Vagina (tissue), 2 donors: ENCODE data around the gene S100A1. TPM values are rescaled to one million over a fixed set of nuclear protein-coding genes. Genes with fewer than 3 reads are reported as not detected.

Source experiments
- DNase-seq, 2 donors: peaks; one replicate each; pipeline ENCODE4 v3.0.0-alpha.2; 2017; ENCODE audit errors: extremely low spot score in 2 of 2
- H3K27ac ChIP-seq: fragments of 200-600 bp; sonication (generic); one replicate; pipeline ENCODE4 v1.5.1; 2019
- H3K27me3 ChIP-seq: fragments of 200-600 bp; sonication (generic); one replicate; pipeline ENCODE4 v1.5.1; 2019
- H3K36me3 ChIP-seq, 2 donors: fragments of 200-600 bp; sonication (generic); one replicate each; pipeline ENCODE4 v1.5.1; 2017 to 2019
- H3K4me1 ChIP-seq: fragments of 200-600 bp; sonication (generic); one replicate; pipeline ENCODE4 v1.5.1; 2019
- H3K4me3 ChIP-seq, 2 donors: fragments of 200-600 bp; sonication (generic); 1 replicate in 1 of 2; 2 replicates in 1 of 2; pipeline ENCODE4 v1.5.1; 2016 to 2019
- H3K9me3 ChIP-seq: fragments of 200-600 bp; sonication (generic); one replicate; pipeline ENCODE4 v1.5.1; 2019
- POLR2A ChIP-seq, 2 donors: fragments of 450-650 bp; IDR thresholded peaks; one replicate each; pipeline ENCODE4 v1.6.1; 2017; ENCODE audit warnings: antibody characterized with exemption in 2 of 2, mild to moderate bottlenecking in 2 of 2, moderate library complexity in 2 of 2
- POLR2AphosphoS5 ChIP-seq, 2 donors: sonication (generic); formaldehyde crosslinking; IDR thresholded peaks; one replicate each; pipeline ENCODE4 v1.9.0; 2017; ENCODE audit warnings: antibody characterized with exemption in 2 of 2, mild to moderate bottlenecking in 2 of 2, low read depth in 1 of 2; ENCODE audit not compliant: insufficient read depth in 1 of 2
- intact Hi-C: fragments of 100-400 bp; cut with DNase I; formaldehyde crosslinking; loops from one replicate; pipeline ENCODE4 v1.15.1; 2023
- total RNA-seq: library from RNA; depleted of rRNA; stranded (reverse); fragments of >200 nt; gene quantifications from one replicate; pipeline ENCODE4 v1.2.3, GENCODE V29; 2016
- TF ChIP-seq, protein P1 (sequence below), 3 experiments: fragments of 450-650 bp in 2 of 3; fragments of 200-600 bp in 1 of 3; sonication (generic) in 1 of 3; IDR thresholded peaks; one replicate each; pipeline ENCODE4 v1.5.1; 2017 to 2019; ENCODE audit warnings: antibody characterized with exemption in 3 of 3, mild to moderate bottlenecking in 2 of 3, moderate library complexity in 2 of 3

The S100A1 gene
- total RNA-seq, 1 donor from 2014 or later: not detected

DNA sequence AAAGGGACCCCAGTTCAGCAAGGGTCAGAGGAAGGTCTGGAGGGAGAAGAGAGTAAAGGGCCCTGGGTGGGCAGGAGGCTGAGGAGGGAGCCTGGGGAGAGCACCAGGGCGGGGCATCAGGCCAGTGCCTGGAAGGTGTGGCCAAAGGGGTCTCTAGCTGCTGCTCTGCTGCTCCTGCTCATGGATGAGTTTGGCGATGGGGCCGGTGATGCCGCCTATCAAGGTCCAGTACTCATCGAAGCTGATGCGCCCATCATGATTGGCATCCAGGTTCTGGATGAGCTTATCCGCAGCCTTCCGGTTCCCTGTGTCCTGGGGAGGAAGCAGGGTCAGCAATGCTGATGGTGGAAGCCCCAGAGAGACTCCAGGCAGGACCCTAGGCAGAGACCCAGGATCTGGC lies 20.9 kb upstream of the S100A1 start:
- H3K36me3 ChIP-seq: peaks cover 0 to 27% of the 10 kb centered on the region in 2 donors
- intact Hi-C loops: no loop called here
- H3K9me3 ChIP-seq: no peaks in the 10 kb centered on the region
- H3K4me3 ChIP-seq: peak overlapping the region in 1 of 2 donors; percentile 68
- TF ChIP-seq POLR2A (IDR thresholded peaks at IDR 0.05): no peak
- H3K4me1 ChIP-seq: peaks cover 48% of the 10 kb centered on the region
- no peak for DNase-seq
- H3K27me3 ChIP-seq: no peaks in the 10 kb centered on the region
- H3K27ac ChIP-seq: peak overlapping the region; percentile 96

DNA sequence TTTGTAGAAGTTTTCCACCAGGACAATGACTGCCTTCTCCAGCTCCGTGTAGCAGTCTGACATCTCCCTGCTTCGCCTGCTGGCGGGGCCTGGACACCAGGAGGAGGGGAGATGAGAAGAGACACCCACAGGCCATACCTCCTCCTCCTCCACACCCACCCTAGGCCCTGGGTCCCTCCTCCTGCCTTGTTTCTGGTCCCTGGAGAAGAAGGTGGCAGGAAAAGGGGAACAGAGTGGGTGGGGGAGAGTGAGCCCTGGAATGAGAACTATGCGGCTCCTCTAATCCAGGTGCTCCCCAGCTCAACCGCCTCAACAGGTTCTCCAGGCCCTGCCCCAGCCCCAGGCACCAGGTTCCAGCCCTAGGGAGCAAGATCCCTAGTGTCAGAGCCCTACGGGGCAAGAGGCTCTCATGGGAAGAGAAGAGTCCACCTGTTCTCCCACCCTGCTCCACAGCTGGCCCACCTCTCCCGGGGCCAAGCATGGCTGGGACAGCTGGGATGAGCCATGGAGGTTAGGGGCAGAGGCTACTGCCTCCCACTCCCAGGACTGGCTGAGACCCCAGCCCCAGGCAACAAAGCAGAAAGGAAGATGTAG lies 20.0 kb upstream of the S100A1 start:
- DNase-seq: no peak
- Histone ChIP-seq H3K27ac (peak overlapping the region; percentile 96), H3K4me3 (peak overlapping the region; percentile 46 to 68), H3K27me3 (no peaks in the 10 kb centered on the region), H3K36me3 (peaks cover 0 to 27% of the 10 kb centered on the region in 2 donors), H3K4me1 (peaks cover 51% of the 10 kb centered on the region), H3K9me3 (no peaks in the 10 kb centered on the region)
- intact Hi-C loops: no loop called here
- no peak for TF ChIP-seq POLR2A (IDR thresholded peaks at IDR 0.05)
- TF ChIP-seq POLR2AphosphoS5 (IDR thresholded peaks at IDR 0.05; ENCODE audit: insufficient read depth in 1 of 2, low read depth in 1 of 2): no peak
- TF ChIP-seq, protein P1, sequence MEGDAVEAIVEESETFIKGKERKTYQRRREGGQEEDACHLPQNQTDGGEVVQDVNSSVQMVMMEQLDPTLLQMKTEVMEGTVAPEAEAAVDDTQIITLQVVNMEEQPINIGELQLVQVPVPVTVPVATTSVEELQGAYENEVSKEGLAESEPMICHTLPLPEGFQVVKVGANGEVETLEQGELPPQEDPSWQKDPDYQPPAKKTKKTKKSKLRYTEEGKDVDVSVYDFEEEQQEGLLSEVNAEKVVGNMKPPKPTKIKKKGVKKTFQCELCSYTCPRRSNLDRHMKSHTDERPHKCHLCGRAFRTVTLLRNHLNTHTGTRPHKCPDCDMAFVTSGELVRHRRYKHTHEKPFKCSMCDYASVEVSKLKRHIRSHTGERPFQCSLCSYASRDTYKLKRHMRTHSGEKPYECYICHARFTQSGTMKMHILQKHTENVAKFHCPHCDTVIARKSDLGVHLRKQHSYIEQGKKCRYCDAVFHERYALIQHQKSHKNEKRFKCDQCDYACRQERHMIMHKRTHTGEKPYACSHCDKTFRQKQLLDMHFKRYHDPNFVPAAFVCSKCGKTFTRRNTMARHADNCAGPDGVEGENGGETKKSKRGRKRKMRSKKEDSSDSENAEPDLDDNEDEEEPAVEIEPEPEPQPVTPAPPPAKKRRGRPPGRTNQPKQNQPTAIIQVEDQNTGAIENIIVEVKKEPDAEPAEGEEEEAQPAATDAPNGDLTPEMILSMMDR (IDR thresholded peaks at IDR 0.05): no peak

DNA sequence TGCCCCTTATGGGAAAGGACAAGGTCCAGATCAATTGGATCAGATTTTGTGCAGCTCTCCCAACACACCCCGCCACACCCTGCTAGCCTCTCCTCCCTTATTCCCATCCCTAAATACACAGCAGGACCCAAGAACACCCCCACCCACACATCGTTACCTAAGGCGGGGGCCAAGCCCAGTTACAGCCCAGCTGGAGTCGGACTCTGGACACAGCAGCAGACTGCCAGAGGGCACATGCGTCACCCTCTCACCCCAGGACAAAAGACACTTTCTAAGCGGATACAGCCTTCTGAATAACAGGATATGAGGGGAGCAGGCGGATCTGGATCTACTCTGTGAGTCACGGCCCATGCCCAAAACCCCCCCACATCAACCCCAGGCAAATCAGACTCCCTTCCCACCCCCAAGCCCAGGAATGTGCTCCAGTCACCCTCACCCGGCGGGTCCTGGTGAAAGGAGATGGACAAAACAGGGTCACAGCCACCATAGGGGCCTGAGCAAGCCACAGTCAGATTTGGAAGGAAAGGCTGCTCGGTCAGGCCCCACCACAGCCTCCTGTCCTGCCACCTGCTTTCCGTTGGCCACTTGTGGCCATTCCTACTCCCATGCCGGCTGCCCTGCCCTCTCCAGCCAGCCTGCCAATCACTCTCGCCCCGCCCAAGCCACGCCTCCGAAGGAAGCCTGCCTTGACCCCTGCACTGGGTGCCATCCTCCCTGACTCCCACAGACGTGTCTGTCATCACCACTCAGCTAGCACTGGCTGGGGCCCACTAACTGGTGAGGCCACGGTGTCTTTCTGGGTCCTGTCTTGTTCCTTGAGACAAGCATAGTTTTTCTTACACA lies 19.3 kb upstream of the S100A1 start:
- peak in 1 of 2 donors; percentile 90 for DNase-seq
- H3K4me3 ChIP-seq: peak overlapping the region; percentile 46 to 68
- H3K27me3 ChIP-seq: no peaks in the 10 kb centered on the region
- peak overlapping the region; percentile 96 for H3K27ac ChIP-seq
- peaks cover 0 to 27% of the 10 kb centered on the region in 2 donors for H3K36me3 ChIP-seq
- H3K9me3 ChIP-seq: no peaks in the 10 kb centered on the region
- TF ChIP-seq, protein P1 (IDR thresholded peaks at IDR 0.05): no peak
- TF ChIP-seq POLR2AphosphoS5 (IDR thresholded peaks at IDR 0.05; ENCODE audit: insufficient read depth in 1 of 2, low read depth in 1 of 2) (peak; percentile 51 to 68), POLR2A (IDR thresholded peaks at IDR 0.05) (peak in 1 of 2 donors; percentile 18)
- H3K4me1 ChIP-seq: peaks cover 58% of the 10 kb centered on the region
- intact Hi-C loops: no loop called here

DNA sequence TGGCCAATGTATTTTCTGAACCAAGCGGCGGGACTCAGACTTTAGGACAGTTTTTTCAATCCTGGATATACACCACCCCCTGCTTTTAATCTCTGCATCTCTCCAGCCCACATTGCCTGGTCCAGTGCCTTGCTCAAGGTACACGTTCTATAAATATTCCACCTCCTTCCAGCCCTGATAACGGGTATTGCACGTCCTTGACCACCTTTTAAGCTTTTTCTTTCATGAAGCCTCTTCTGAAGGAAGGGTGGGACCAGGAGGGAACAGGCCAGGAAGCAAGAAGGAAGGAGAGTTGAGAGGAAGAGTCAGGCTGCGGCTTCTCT lies 18.7 kb upstream of the S100A1 start:
- H3K27me3 ChIP-seq: no peaks in the 10 kb centered on the region
- intact Hi-C loops: no loop called here
- H3K9me3 ChIP-seq: no peaks in the 10 kb centered on the region
- DNase-seq: no peak
- H3K27ac ChIP-seq: peak overlapping the region; percentile 96
- no peak for TF ChIP-seq POLR2AphosphoS5 (IDR thresholded peaks at IDR 0.05; ENCODE audit: insufficient read depth in 1 of 2, low read depth in 1 of 2)
- TF ChIP-seq POLR2A (IDR thresholded peaks at IDR 0.05): no peak
- TF ChIP-seq, protein P1 (IDR thresholded peaks at IDR 0.05): no peak
- peak overlapping the region; percentile 46 to 68 for H3K4me3 ChIP-seq
- peaks cover 0 to 27% of the 10 kb centered on the region in 2 donors for H3K36me3 ChIP-seq
- peaks cover 61% of the 10 kb centered on the region for H3K4me1 ChIP-seq

DNA sequence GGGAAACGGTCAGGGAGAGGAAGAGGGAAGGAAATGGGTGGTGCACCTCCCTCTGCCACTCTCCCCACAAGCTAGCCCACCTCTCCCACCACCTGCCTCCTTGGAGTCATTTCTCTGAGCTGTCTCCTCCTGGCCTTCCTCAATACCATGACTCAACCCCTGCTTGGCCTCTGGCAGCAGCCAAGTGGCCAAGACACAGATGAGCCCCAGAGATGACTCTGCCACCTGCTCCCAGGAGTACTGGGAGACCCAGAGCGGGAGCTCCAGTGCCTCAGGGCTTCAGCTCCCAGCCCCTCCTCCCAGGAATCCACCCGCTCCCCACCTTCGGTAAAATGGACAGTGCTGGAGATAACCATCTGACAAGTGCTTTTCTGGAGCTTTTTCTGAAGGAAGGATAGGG lies 17.9 kb upstream of the S100A1 start:
- H3K4me1 ChIP-seq: peaks cover 67% of the 10 kb centered on the region
- H3K36me3 ChIP-seq: peaks cover 0 to 25% of the 10 kb centered on the region in 2 donors
- H3K27me3 ChIP-seq: no peaks in the 10 kb centered on the region
- H3K27ac ChIP-seq: peak overlapping the region; percentile 96
- TF ChIP-seq POLR2AphosphoS5 (IDR thresholded peaks at IDR 0.05; ENCODE audit: insufficient read depth in 1 of 2, low read depth in 1 of 2) (no peak), POLR2A (IDR thresholded peaks at IDR 0.05) (no peak)
- TF ChIP-seq, protein P1 (IDR thresholded peaks at IDR 0.05): no peak
- H3K9me3 ChIP-seq: no peaks in the 10 kb centered on the region
- peak overlapping the region; percentile 52 to 68 for H3K4me3 ChIP-seq
- intact Hi-C loops: loop anchor here (5.0 kb wide), 1 partner anchor 98 kb away; no protein-coding TSS in a partner anchor
- DNase-seq: no peak
